Measurements from ENCODE around the gene NCAM1. TPM values are rescaled to one million over a fixed set of nuclear protein-coding genes. Genes with fewer than 3 reads are reported as not detected.

Gene NCAM1
- polyA plus RNA-seq, 1 donor (not counting 4 experiments of a cell fraction or from before 2014, with no cell fraction given): 0.04 TPM

GRCh38 chr11:113202431-113202830, 241.2 kb downstream of the NCAM1 start:
- Histone ChIP-seq H4K20me1 (ENCODE audit: control insufficient read depth, extremely low read depth, insufficient read depth, low read length) (no peaks in the 10 kb centered on the region), H3K79me2 (ENCODE audit: control insufficient read depth, insufficient read depth, low read length) (no peaks in the 10 kb centered on the region), H3K27me3 (ENCODE audit: control insufficient read depth, extremely low read depth, insufficient read depth, low read length) (no peaks in the 10 kb centered on the region), H2AFZ (ENCODE audit: control insufficient read depth, low read length) (no peak overlapping the region), H3K4me1 (ENCODE audit: control insufficient read depth, extremely low read depth, insufficient read depth, low read length) (peaks cover 16% of the 10 kb centered on the region), H3K27ac (ENCODE audit: control insufficient read depth, insufficient read depth, low read length) (no peak overlapping the region), H3K9me3 (ENCODE audit: control insufficient read depth, low read depth, low read length) (no peaks in the 10 kb centered on the region), H3K9me1 (ENCODE audit: control insufficient read depth, extremely low read depth, insufficient read depth, low read length) (no peaks in the 10 kb centered on the region), H3K36me3 (ENCODE audit: control insufficient read depth in 2 of 2, extremely low read depth in 1 of 2, insufficient read depth in 2 of 2, low read length in 2 of 2) (no peaks in the 10 kb centered on the region), H3K4me2 (ENCODE audit: control insufficient read depth, extremely low read depth, insufficient read depth, low read depth, low read length) (peak overlapping the region; percentile 4), H3K9ac (ENCODE audit: control insufficient read depth, extremely low read depth, insufficient read depth, low read length) (no peak overlapping the region), H3K4me3 (ENCODE audit: control insufficient read depth in 2 of 3, extremely low read depth in 1 of 3, insufficient read depth in 2 of 3, low read depth in 1 of 3, low read length in 3 of 3) (no peak overlapping the region)
- TF ChIP-seq CTCF (optimal IDR thresholded peaks at IDR 0.05 in 1 of 3, IDR thresholded peaks at IDR 0.05 in 1 of 3, conservative IDR thresholded peaks at IDR 0.05 in 1 of 3; ENCODE audit: extremely low read depth in 1 of 3, insufficient read depth in 2 of 3, low read length in 3 of 3): no peak
- TF ChIP-seq EZH2 (IDR thresholded peaks at IDR 0.05; ENCODE audit: low read length): no peak
- dilution Hi-C loops (cut with MboI; ENCODE audit: extremely low pct_ligation_motif_present, low sequenced_read_pairs): no loop called here
- no peak for DNase-seq (ENCODE audit: low read depth, low spot score)
- peak; percentile 51 for FAIRE-seq

GRCh38 chr11:113203141-113203753, 242.0 kb downstream of the NCAM1 start:
- H3K27ac ChIP-seq (ENCODE audit: control insufficient read depth, insufficient read depth, low read length): no peak overlapping the region
- no peak for FAIRE-seq
- H3K4me2 ChIP-seq (ENCODE audit: control insufficient read depth, extremely low read depth, insufficient read depth, low read depth, low read length): no peak overlapping the region
- H3K4me3 ChIP-seq (ENCODE audit: control insufficient read depth in 2 of 3, extremely low read depth in 1 of 3, insufficient read depth in 2 of 3, low read depth in 1 of 3, low read length in 3 of 3): no peak overlapping the region
- H2AFZ ChIP-seq (ENCODE audit: control insufficient read depth, low read length): no peak overlapping the region
- H3K4me1 ChIP-seq (ENCODE audit: control insufficient read depth, extremely low read depth, insufficient read depth, low read length): peaks cover 16% of the 10 kb centered on the region
- H3K9me3 ChIP-seq (ENCODE audit: control insufficient read depth, low read depth, low read length): no peaks in the 10 kb centered on the region
- H3K27me3 ChIP-seq (ENCODE audit: control insufficient read depth, extremely low read depth, insufficient read depth, low read length): no peaks in the 10 kb centered on the region
- TF ChIP-seq CTCF (optimal IDR thresholded peaks at IDR 0.05 in 1 of 3, IDR thresholded peaks at IDR 0.05 in 1 of 3, conservative IDR thresholded peaks at IDR 0.05 in 1 of 3; ENCODE audit: extremely low read depth in 1 of 3, insufficient read depth in 2 of 3, low read length in 3 of 3) (no peak), EZH2 (IDR thresholded peaks at IDR 0.05; ENCODE audit: low read length) (no peak)
- H3K9ac ChIP-seq (ENCODE audit: control insufficient read depth, extremely low read depth, insufficient read depth, low read length): no peak overlapping the region
- no peaks in the 10 kb centered on the region for H3K79me2 ChIP-seq (ENCODE audit: control insufficient read depth, insufficient read depth, low read length)
- dilution Hi-C loops (cut with MboI; ENCODE audit: extremely low pct_ligation_motif_present, low sequenced_read_pairs): no loop called here
- DNase-seq (ENCODE audit: low read depth, low spot score): no peak
- no peaks in the 10 kb centered on the region for H3K36me3 ChIP-seq (ENCODE audit: control insufficient read depth in 2 of 2, extremely low read depth in 1 of 2, insufficient read depth in 2 of 2, low read length in 2 of 2)
- H3K9me1 ChIP-seq (ENCODE audit: control insufficient read depth, extremely low read depth, insufficient read depth, low read length): no peaks in the 10 kb centered on the region
- H4K20me1 ChIP-seq (ENCODE audit: control insufficient read depth, extremely low read depth, insufficient read depth, low read length): no peaks in the 10 kb centered on the region
